Testis (tissue), 2 donors: ENCODE results near the gene CFAP20DC.

Source experiments
- CTCF ChIP-seq, 3 experiments: fragments of 450-650 bp in 2 of 3; fragments of 200-600 bp in 1 of 3; sonication (generic) in 1 of 3; IDR thresholded peaks; one replicate each; pipeline ENCODE4 v1.5.1; 2016 to 2019; ENCODE audit warnings: antibody characterized with exemption in 3 of 3, mild to moderate bottlenecking in 2 of 3, moderate library complexity in 1 of 3
- POLR2A ChIP-seq: fragments of 450-650 bp; IDR thresholded peaks from one replicate; pipeline ENCODE4 v1.6.1; 2017; ENCODE audit warnings: antibody characterized with exemption, mild to moderate bottlenecking, moderate library complexity

- no peak for TF ChIP-seq CTCF (IDR thresholded peaks at IDR 0.05)
- no peak for TF ChIP-seq POLR2A
Measured at GRCh38 chr3:58698246-58698645, 351.6 kb downstream of the CFAP20DC start.
